Left kidney (tissue), 2 donors: ENCODE data around the gene NUDT3. TPM values are rescaled to one million over a fixed set of nuclear protein-coding genes. Genes with fewer than 3 reads are reported as not detected.
"Not testable (repeated sequence)": the region's sequence is repeated elsewhere in the genome, so short reads cannot be mapped to it uniquely, and the experiment has no call there.

Source experiments
- DNase-seq: peaks from one replicate; pipeline ENCODE4 v3.0.0-alpha.2; 2013
- polyA plus RNA-seq: library from polyadenylated mRNA; unstranded; fragments of 120-200 nt; gene quantifications from one replicate; pipeline ENCODE4 v1.2.1, GENCODE V29; 2013; ENCODE audit not compliant: insufficient read length

The NUDT3 gene
- polyA plus RNA-seq, 1 donor = 16.7 TPM

GRCh38 chr6:34285448-34286164, 106.9 kb downstream of the NUDT3 start:
- no peak for DNase-seq

GRCh38 chr6:34284563-34285447, 107.7 kb downstream of the NUDT3 start:
- DNase-seq = no peak

- DNase-seq = no peak
Observed at GRCh38 chr6:34281702-34282334, 110.7 kb downstream of the NUDT3 start.

GRCh38 chr6:34280216-34280615, 112.3 kb downstream of the NUDT3 start:
- no peak for DNase-seq

GRCh38 chr6:34278833-34279232, 113.6 kb downstream of the NUDT3 start:
- DNase-seq = no peak

GRCh38 chr6:34277763-34278112, 114.7 kb downstream of the NUDT3 start:
- no peak for DNase-seq

- peak; percentile 20 for DNase-seq
Observed at GRCh38 chr6:34276881-34277762, 115.3 kb downstream of the NUDT3 start.

- DNase-seq = no peak
Observed at GRCh38 chr6:34276191-34276590, 116.3 kb downstream of the NUDT3 start.

- no peak for DNase-seq
Observed at GRCh38 chr6:34275128-34275804, 117.2 kb downstream of the NUDT3 start.

GRCh38 chr6:34274129-34274528, 118.3 kb downstream of the NUDT3 start:
- DNase-seq = no peak

GRCh38 chr6:34273242-34273805, 119.1 kb downstream of the NUDT3 start:
- no peak for DNase-seq

- no peak for DNase-seq
Observed at GRCh38 chr6:34272013-34272926, 120.2 kb downstream of the NUDT3 start.

GRCh38 chr6:34269658-34270341, 122.7 kb downstream of the NUDT3 start:
- not testable (repeated sequence) for DNase-seq

- DNase-seq = not testable (repeated sequence)
Observed at GRCh38 chr6:34269132-34269531, 123.3 kb downstream of the NUDT3 start.

- no peak for DNase-seq
Observed at GRCh38 chr6:34267746-34268145, 124.7 kb downstream of the NUDT3 start.

GRCh38 chr6:34263484-34263883, 129.0 kb downstream of the NUDT3 start:
- DNase-seq = not testable (repeated sequence)

GRCh38 chr6:34260576-34261267, 131.7 kb downstream of the NUDT3 start:
- no peak for DNase-seq

GRCh38 chr6:34259529-34260069, 132.9 kb downstream of the NUDT3 start:
- no peak for DNase-seq
